ENCODE measurements around the gene RBBP4. TPM values are rescaled to one million over a fixed set of nuclear protein-coding genes. Genes with fewer than 3 reads are reported as not detected.

Gene RBBP4
- 100 to 1,000 TPM in 3 of 4 donors, 10 to 100 TPM in 1; 79.7 to 135 (median 109) TPM for total RNA-seq

DNA sequence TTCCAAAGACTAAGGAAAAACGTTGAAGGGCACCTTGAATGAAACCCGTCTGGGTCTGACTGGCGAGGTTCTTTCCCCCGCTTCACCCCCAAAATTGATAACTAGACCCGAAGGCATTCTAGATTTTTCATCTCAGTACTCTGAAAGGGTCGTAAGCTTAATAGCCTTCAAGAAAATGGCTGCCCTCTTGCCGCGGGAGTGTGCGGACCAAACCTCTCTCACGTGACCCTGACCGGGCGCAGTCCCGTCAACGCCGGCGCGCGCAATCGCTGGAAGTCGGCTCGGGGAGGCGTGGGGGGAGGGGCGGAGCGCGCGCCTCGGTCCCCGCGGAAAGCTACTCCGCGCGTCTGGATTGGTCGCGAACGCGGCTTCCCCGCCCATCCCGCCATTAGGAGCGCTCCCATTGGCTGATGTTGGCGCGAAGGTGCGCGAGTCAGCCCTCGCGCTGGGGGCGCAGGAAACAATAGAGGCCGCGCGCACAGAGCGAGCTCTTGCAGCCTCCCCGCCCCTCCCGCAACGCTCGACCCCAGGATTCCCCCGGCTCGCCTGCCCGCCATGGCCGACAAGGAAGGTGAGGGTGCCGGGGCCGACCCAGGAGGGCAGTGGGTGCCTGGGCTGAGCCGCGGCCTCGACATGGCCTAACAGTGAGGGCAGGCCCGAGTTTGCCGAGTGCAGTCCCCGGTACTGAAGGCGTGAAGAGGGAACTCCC, at the start of gene RBBP4:
RBBP4 (plus strand) TSS at position 457 of the 709 bp plus-strand sequence; CDS start at position 556, 99 bp downstream.
- Histone ChIP-seq H3K27me3 (no peaks in the 10 kb centered on the region), H3K4me1 (peaks cover 0 to 62% (median 25%) of the 10 kb centered on the region in 4 donors), H3K27ac (peak within 1 kb of the TSS; percentile 99 to 100 (median 100)), H3K36me3 (peaks cover 0 to 32% (median 10%) of the 10 kb centered on the region in 3 donors), H3K4me3 (peak within 1 kb of the TSS; percentile 56 to 93 (median 71)), H3K9me3 (no peaks in the 10 kb centered on the region)
- TF ChIP-seq, protein P1, sequence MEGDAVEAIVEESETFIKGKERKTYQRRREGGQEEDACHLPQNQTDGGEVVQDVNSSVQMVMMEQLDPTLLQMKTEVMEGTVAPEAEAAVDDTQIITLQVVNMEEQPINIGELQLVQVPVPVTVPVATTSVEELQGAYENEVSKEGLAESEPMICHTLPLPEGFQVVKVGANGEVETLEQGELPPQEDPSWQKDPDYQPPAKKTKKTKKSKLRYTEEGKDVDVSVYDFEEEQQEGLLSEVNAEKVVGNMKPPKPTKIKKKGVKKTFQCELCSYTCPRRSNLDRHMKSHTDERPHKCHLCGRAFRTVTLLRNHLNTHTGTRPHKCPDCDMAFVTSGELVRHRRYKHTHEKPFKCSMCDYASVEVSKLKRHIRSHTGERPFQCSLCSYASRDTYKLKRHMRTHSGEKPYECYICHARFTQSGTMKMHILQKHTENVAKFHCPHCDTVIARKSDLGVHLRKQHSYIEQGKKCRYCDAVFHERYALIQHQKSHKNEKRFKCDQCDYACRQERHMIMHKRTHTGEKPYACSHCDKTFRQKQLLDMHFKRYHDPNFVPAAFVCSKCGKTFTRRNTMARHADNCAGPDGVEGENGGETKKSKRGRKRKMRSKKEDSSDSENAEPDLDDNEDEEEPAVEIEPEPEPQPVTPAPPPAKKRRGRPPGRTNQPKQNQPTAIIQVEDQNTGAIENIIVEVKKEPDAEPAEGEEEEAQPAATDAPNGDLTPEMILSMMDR (IDR thresholded peaks at IDR 0.05) = peak in 2 of 5 experiments; percentile 39 to 52
- TF ChIP-seq EP300 (IDR thresholded peaks at IDR 0.05) = peak; percentile 27 to 94
- TF ChIP-seq POLR2A (IDR thresholded peaks at IDR 0.05) = peak; percentile 86 to 91
- WGBS, 2 donors = 0 to 2% methylated on average over 29 to 51 of the region's 67 CpGs
- DNase-seq (ENCODE audit: low spot score in 2 of 2) = peak; percentile 93 to 94

DNA sequence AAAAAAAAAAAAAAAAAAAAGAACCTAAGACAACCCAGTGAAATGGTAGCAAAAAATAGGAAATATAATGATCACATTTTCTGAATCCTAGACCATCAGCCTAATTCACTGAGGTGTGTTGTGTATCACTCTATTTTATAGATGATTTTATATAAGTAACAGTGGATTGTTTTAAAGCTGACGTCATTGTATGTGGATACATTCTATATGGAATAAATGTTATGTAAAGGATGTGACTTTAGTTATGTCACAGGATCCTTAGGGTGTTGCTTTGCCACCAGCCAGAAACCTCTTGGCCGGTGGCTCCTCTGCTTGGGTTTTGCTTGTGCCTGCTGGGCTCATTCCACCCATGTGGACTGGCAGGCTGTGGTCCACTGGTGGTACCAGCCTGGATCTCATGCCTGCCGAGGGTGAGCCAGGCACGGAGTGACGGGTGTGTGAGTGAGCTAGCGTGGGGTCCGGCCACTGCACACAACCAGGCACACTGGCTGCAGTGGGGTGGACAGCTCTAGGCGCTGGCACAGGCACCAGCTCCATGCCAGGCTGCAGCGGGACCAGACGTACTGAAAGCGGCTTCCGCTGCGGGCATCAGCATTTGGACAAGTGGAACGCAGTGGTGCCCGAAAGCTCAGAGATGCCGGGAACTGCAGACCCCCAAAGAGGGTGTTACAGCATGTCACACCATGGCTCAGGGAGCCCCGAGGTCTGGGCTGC, 45.1 kb upstream of the RBBP4 start:
- H3K4me1 ChIP-seq = no peaks in the 10 kb centered on the region
- no peak overlapping the region for H3K27ac ChIP-seq
- H3K36me3 ChIP-seq = peaks cover 0 to 16% (median 0%) of the 10 kb centered on the region in 3 donors
- H3K4me3 ChIP-seq = no peak overlapping the region
- DNase-seq (ENCODE audit: low spot score in 2 of 2) = no peak
- 94 to 98% methylated on average over 17 of the region's 17 CpGs for WGBS, 2 donors
- no peaks in the 10 kb centered on the region for H3K27me3 ChIP-seq
- no peaks in the 10 kb centered on the region for H3K9me3 ChIP-seq
- TF ChIP-seq EP300 (IDR thresholded peaks at IDR 0.05) = no peak
- TF ChIP-seq, protein P1 (IDR thresholded peaks at IDR 0.05) = no peak
- TF ChIP-seq POLR2A (IDR thresholded peaks at IDR 0.05) = no peak

DNA sequence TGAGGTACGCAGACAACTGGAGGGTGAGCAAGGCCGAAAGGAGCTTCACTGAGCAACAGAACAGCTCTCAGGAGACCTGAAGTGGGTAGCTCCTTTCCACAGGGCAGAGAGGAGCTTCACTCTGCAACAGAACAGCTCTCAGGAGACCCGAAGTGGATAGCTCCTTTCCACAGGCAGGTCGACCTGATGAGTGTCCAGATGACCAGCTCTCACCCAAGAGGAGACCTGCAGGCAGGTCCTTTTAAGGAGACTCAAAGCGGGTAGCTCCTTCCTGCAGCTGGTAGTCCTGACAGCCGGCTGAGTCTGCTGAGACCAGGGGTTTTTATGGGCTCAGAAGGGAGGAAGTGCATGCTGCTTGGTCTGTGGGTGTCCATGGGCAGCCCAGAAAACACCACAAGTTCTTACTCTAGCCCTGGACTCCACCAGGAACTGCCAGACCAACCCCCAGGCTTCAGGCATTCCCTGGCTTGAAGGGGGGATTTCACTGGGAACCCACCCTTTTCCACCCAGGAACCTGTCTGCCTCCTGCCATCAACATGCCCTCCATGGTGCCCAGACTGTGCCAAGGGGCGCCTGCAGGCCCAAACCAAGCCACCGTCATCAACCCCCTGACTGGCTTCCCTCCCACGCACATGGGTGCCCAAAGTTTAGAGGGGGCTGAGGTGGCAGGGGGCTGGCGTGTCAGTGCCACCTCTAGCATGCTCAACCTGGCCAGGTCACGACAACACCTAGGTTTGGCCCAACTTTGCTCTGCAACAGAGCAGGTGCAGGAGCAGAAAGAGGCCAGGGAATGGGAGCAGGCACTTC, 44.2 kb upstream of the RBBP4 start:
- Histone ChIP-seq H3K9me3 (no peaks in the 10 kb centered on the region), H3K27me3 (no peaks in the 10 kb centered on the region), H3K36me3 (peaks cover 0 to 16% (median 0%) of the 10 kb centered on the region in 3 donors), H3K4me3 (no peak overlapping the region), H3K4me1 (peaks cover 0 to 2% (median 0%) of the 10 kb centered on the region in 4 donors), H3K27ac (no peak overlapping the region)
- 87 to 91% methylated on average over 9 to 11 of the region's 11 CpGs for WGBS, 2 donors
- no peak for DNase-seq (ENCODE audit: low spot score in 2 of 2)
- TF ChIP-seq, protein P1 (IDR thresholded peaks at IDR 0.05) = no peak
- TF ChIP-seq POLR2A (IDR thresholded peaks at IDR 0.05) (no peak), EP300 (IDR thresholded peaks at IDR 0.05) (no peak)

DNA sequence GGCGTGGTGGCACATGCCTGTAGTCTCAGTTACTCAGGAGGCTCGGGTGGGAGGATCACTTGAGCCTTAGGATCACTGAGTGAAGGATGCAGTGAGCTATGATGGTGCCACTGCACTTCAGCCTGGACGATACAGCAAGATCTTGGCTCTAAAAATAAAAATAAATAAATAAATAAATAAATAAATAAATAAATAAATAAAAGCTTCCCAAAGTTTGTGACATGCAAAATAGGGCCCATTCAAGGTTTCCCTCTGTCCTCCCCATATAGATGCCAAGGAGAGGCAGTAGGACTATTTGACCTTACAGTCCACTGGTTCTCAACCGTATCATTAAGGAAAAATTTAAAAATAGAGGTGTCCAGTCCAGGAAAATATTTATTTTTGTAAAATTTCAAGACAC, 41.8 kb upstream of the RBBP4 start:
- Histone ChIP-seq H3K4me1 (peaks cover 0 to 15% (median 0%) of the 10 kb centered on the region in 4 donors), H3K4me3 (no peak overlapping the region), H3K9me3 (no peaks in the 10 kb centered on the region), H3K27ac (no peak overlapping the region), H3K36me3 (peaks cover 0 to 16% (median 0%) of the 10 kb centered on the region in 3 donors), H3K27me3 (no peaks in the 10 kb centered on the region)
- WGBS, 2 donors = 86 to 87% methylated on average over 4 of the region's 4 CpGs
- no peak for DNase-seq (ENCODE audit: low spot score in 2 of 2)
- TF ChIP-seq EP300 (IDR thresholded peaks at IDR 0.05) = no peak
- TF ChIP-seq, protein P1 (IDR thresholded peaks at IDR 0.05) = no peak
- no peak for TF ChIP-seq POLR2A (IDR thresholded peaks at IDR 0.05)
